ENCODE measurements around the gene ITPK1.

The ITPK1 gene

GRCh38 chr14:92988786-92989755, 126.7 kb downstream of the ITPK1 start:
- Mint-ChIP-seq H3K9me3 (no peaks in the 10 kb centered on the region), H3K4me1 (ENCODE audit: low read depth) (no peaks in the 10 kb centered on the region), H3K27ac (no peak overlapping the region), H3K27me3 (ENCODE audit: low read depth) (no peaks in the 10 kb centered on the region), H3K36me3 (ENCODE audit: low read depth) (peaks cover 5% of the 10 kb centered on the region), H3K4me3 (no peak overlapping the region)
- no peak for DNase-seq (ENCODE audit: low spot score)

- no peak overlapping the region for H3K27ac Mint-ChIP-seq
- no peak overlapping the region for H3K4me3 Mint-ChIP-seq
- H3K36me3 Mint-ChIP-seq (ENCODE audit: low read depth) = peaks cover 5% of the 10 kb centered on the region
- H3K9me3 Mint-ChIP-seq = no peaks in the 10 kb centered on the region
- no peaks in the 10 kb centered on the region for H3K27me3 Mint-ChIP-seq (ENCODE audit: low read depth)
- no peaks in the 10 kb centered on the region for H3K4me1 Mint-ChIP-seq (ENCODE audit: low read depth)
- no peak for DNase-seq (ENCODE audit: low spot score)
Observed at GRCh38 chr14:92987713-92988510, 127.8 kb downstream of the ITPK1 start.

GRCh38 chr14:92987148-92987570, 128.6 kb downstream of the ITPK1 start:
- no peak overlapping the region for H3K27ac Mint-ChIP-seq
- H3K36me3 Mint-ChIP-seq (ENCODE audit: low read depth) = peaks cover 7% of the 10 kb centered on the region
- H3K4me1 Mint-ChIP-seq (ENCODE audit: low read depth) = no peaks in the 10 kb centered on the region
- H3K27me3 Mint-ChIP-seq (ENCODE audit: low read depth) = no peaks in the 10 kb centered on the region
- H3K4me3 Mint-ChIP-seq = no peak overlapping the region
- no peaks in the 10 kb centered on the region for H3K9me3 Mint-ChIP-seq
- no peak for DNase-seq (ENCODE audit: low spot score)

GRCh38 chr14:92986254-92987147, 129.2 kb downstream of the ITPK1 start:
- Mint-ChIP-seq H3K4me1 (ENCODE audit: low read depth) (no peaks in the 10 kb centered on the region), H3K9me3 (peaks cover 3% of the 10 kb centered on the region), H3K27ac (no peak overlapping the region), H3K36me3 (ENCODE audit: low read depth) (peaks cover 10% of the 10 kb centered on the region), H3K27me3 (ENCODE audit: low read depth) (no peaks in the 10 kb centered on the region), H3K4me3 (no peak overlapping the region)
- no peak for DNase-seq (ENCODE audit: low spot score)

GRCh38 chr14:92985521-92985920, 130.2 kb downstream of the ITPK1 start:
- Mint-ChIP-seq H3K36me3 (ENCODE audit: low read depth) (peaks cover 17% of the 10 kb centered on the region), H3K27me3 (ENCODE audit: low read depth) (no peaks in the 10 kb centered on the region), H3K9me3 (peaks cover 10% of the 10 kb centered on the region), H3K4me1 (ENCODE audit: low read depth) (no peaks in the 10 kb centered on the region), H3K27ac (no peak overlapping the region), H3K4me3 (no peak overlapping the region)
- no peak for DNase-seq (ENCODE audit: low spot score)

- peaks cover 13% of the 10 kb centered on the region for H3K9me3 Mint-ChIP-seq
- no peaks in the 10 kb centered on the region for H3K4me1 Mint-ChIP-seq (ENCODE audit: low read depth)
- H3K27me3 Mint-ChIP-seq (ENCODE audit: low read depth) = no peaks in the 10 kb centered on the region
- no peak overlapping the region for H3K27ac Mint-ChIP-seq
- no peak overlapping the region for H3K4me3 Mint-ChIP-seq
- H3K36me3 Mint-ChIP-seq (ENCODE audit: low read depth) = peaks cover 22% of the 10 kb centered on the region
- no peak for DNase-seq (ENCODE audit: low spot score)
Observed at GRCh38 chr14:92984896-92985295, 130.8 kb downstream of the ITPK1 start.

- H3K36me3 Mint-ChIP-seq (ENCODE audit: low read depth) = peaks cover 29% of the 10 kb centered on the region
- H3K27ac Mint-ChIP-seq = no peak overlapping the region
- H3K4me1 Mint-ChIP-seq (ENCODE audit: low read depth) = no peaks in the 10 kb centered on the region
- no peaks in the 10 kb centered on the region for H3K27me3 Mint-ChIP-seq (ENCODE audit: low read depth)
- no peak overlapping the region for H3K4me3 Mint-ChIP-seq
- DNase-seq (ENCODE audit: low spot score) = no peak
- H3K9me3 Mint-ChIP-seq = peaks cover 19% of the 10 kb centered on the region
Observed at GRCh38 chr14:92984082-92984788, 131.5 kb downstream of the ITPK1 start.

GRCh38 chr14:92982956-92983355, 132.8 kb downstream of the ITPK1 start:
- no peak for DNase-seq (ENCODE audit: low spot score)
- H3K4me3 Mint-ChIP-seq = no peak overlapping the region
- no peaks in the 10 kb centered on the region for H3K4me1 Mint-ChIP-seq (ENCODE audit: low read depth)
- no peaks in the 10 kb centered on the region for H3K27me3 Mint-ChIP-seq (ENCODE audit: low read depth)
- H3K27ac Mint-ChIP-seq = no peak overlapping the region
- H3K9me3 Mint-ChIP-seq = peaks cover 25% of the 10 kb centered on the region
- H3K36me3 Mint-ChIP-seq (ENCODE audit: low read depth) = peaks cover 38% of the 10 kb centered on the region

GRCh38 chr14:92981726-92982125, 134.0 kb downstream of the ITPK1 start:
- Mint-ChIP-seq H3K4me3 (no peak overlapping the region), H3K4me1 (ENCODE audit: low read depth) (no peaks in the 10 kb centered on the region), H3K9me3 (peaks cover 38% of the 10 kb centered on the region), H3K27me3 (ENCODE audit: low read depth) (no peaks in the 10 kb centered on the region), H3K36me3 (ENCODE audit: low read depth) (peaks cover 48% of the 10 kb centered on the region), H3K27ac (no peak overlapping the region)
- no peak for DNase-seq (ENCODE audit: low spot score)

- Mint-ChIP-seq H3K27ac (peak overlapping the region; percentile 10), H3K4me3 (no peak overlapping the region), H3K27me3 (ENCODE audit: low read depth) (no peaks in the 10 kb centered on the region), H3K36me3 (ENCODE audit: low read depth) (peaks cover 56% of the 10 kb centered on the region), H3K4me1 (ENCODE audit: low read depth) (no peaks in the 10 kb centered on the region), H3K9me3 (peaks cover 46% of the 10 kb centered on the region)
- DNase-seq (ENCODE audit: low spot score) = no peak
Observed at GRCh38 chr14:92980866-92981265, 134.9 kb downstream of the ITPK1 start.

GRCh38 chr14:92978229-92979021, 137.3 kb downstream of the ITPK1 start:
- H3K4me1 Mint-ChIP-seq (ENCODE audit: low read depth) = no peaks in the 10 kb centered on the region
- peaks cover 54% of the 10 kb centered on the region for H3K9me3 Mint-ChIP-seq
- H3K4me3 Mint-ChIP-seq = no peak overlapping the region
- no peak overlapping the region for H3K27ac Mint-ChIP-seq
- peaks cover 69% of the 10 kb centered on the region for H3K36me3 Mint-ChIP-seq (ENCODE audit: low read depth)
- no peak for DNase-seq (ENCODE audit: low spot score)
- no peaks in the 10 kb centered on the region for H3K27me3 Mint-ChIP-seq (ENCODE audit: low read depth)

- no peaks in the 10 kb centered on the region for H3K4me1 Mint-ChIP-seq (ENCODE audit: low read depth)
- DNase-seq (ENCODE audit: low spot score) = no peak
- H3K4me3 Mint-ChIP-seq = no peak overlapping the region
- H3K9me3 Mint-ChIP-seq = peaks cover 54% of the 10 kb centered on the region
- no peaks in the 10 kb centered on the region for H3K27me3 Mint-ChIP-seq (ENCODE audit: low read depth)
- H3K36me3 Mint-ChIP-seq (ENCODE audit: low read depth) = peaks cover 64% of the 10 kb centered on the region
- no peak overlapping the region for H3K27ac Mint-ChIP-seq
Observed at GRCh38 chr14:92976268-92976667, 139.5 kb downstream of the ITPK1 start.
